H9 (cell line): ENCODE measurements around the gene ACSL4. TPM values are rescaled to one million over a fixed set of nuclear protein-coding genes. Genes with fewer than 3 reads are reported as not detected.

Experiments
- DNase-seq: peaks from one replicate; pipeline ENCODE4 v3.0.0-alpha.2; 2017
- H2AFZ ChIP-seq: one replicate; pipeline ENCODE4 v1.6.1; 2013; ENCODE audit warnings: mild to moderate bottlenecking, low read length, control low read depth, moderate library complexity
- H2AK5ac ChIP-seq: 2 replicates; pipeline ENCODE4 v1.6.1; 2013; ENCODE audit warnings: low read length, control low read depth, mixed read lengths; ENCODE audit not compliant: insufficient read length
- H2BK120ac ChIP-seq: one replicate; pipeline ENCODE4 v1.6.1; 2013; ENCODE audit warnings: low read depth, mild to moderate bottlenecking, low read length, control low read depth, inconsistent platforms; ENCODE audit not compliant: poor library complexity, severe bottlenecking
- H2BK12ac ChIP-seq: 2 replicates; pipeline ENCODE4 v1.6.1; 2013; ENCODE audit warnings: low read length, control low read depth, mixed read lengths, low read depth; ENCODE audit not compliant: insufficient read length
- H2BK15ac ChIP-seq: 2 replicates; pipeline ENCODE4 v1.6.1; 2013; ENCODE audit warnings: low read depth, low read length, control low read depth
- H2BK20ac ChIP-seq: one replicate; pipeline ENCODE4 v1.6.1; 2013; ENCODE audit warnings: low read depth, mild to moderate bottlenecking, low read length, control low read depth, inconsistent platforms; ENCODE audit not compliant: poor library complexity, severe bottlenecking
- H2BK5ac ChIP-seq: 2 replicates; pipeline ENCODE4 v1.6.1; 2013; ENCODE audit warnings: low read length, control low read depth, mixed read lengths; ENCODE audit not compliant: insufficient read length
- H3K14ac ChIP-seq: 2 replicates; pipeline ENCODE4 v1.6.1; 2013; ENCODE audit warnings: low read length, control low read depth; ENCODE audit not compliant: insufficient read depth
- H3K18ac ChIP-seq: 2 replicates; pipeline ENCODE4 v1.6.1; 2013; ENCODE audit warnings: low read depth, mild to moderate bottlenecking, mixed read lengths, low read length, control low read depth; ENCODE audit not compliant: insufficient read length
- H3K23ac ChIP-seq: 2 replicates; pipeline ENCODE4 v1.6.1; 2013; ENCODE audit warnings: low read length, control low read depth, mixed read lengths, low read depth; ENCODE audit not compliant: insufficient read length
- H3K23me2 ChIP-seq: 2 replicates; pipeline ENCODE4 v1.6.1; 2013; ENCODE audit warnings: low read depth, mild to moderate bottlenecking, mixed read lengths, low read length, control low read depth; ENCODE audit not compliant: insufficient read length, poor library complexity, severe bottlenecking
- H3K27ac ChIP-seq: 2 replicates; pipeline ENCODE4 v1.5.1; 2013; ENCODE audit warnings: low read length, control low read depth, mixed read lengths, low read depth; ENCODE audit not compliant: insufficient read length
- H3K27me3 ChIP-seq: 2 replicates; pipeline ENCODE4 v1.6.1; 2013; ENCODE audit warnings: low read length, control low read depth, inconsistent platforms; ENCODE audit not compliant: insufficient read depth
- H3K4ac ChIP-seq: 2 replicates; pipeline ENCODE4 v1.6.1; 2013; ENCODE audit warnings: low read depth, mild to moderate bottlenecking, control low read depth, inconsistent platforms, low read length, moderate library complexity
- H3K4me1 ChIP-seq: 2 replicates; pipeline ENCODE4 v1.6.1; 2013; ENCODE audit warnings: low read length, control low read depth, inconsistent platforms; ENCODE audit not compliant: insufficient read depth
- H3K4me2 ChIP-seq: 2 replicates; pipeline ENCODE4 v1.6.1; 2013; ENCODE audit warnings: low read length, control low read depth, mixed read lengths; ENCODE audit not compliant: insufficient read length, insufficient read depth
- H3K56ac ChIP-seq: 2 replicates; pipeline ENCODE4 v1.6.1; 2013; ENCODE audit warnings: low read depth, mild to moderate bottlenecking, mixed read lengths, low read length, control low read depth; ENCODE audit not compliant: insufficient read length
- H3K79me1 ChIP-seq: 2 replicates; pipeline ENCODE4 v1.6.1; 2013; ENCODE audit warnings: low read depth, mild to moderate bottlenecking, moderate library complexity, low read length, control low read depth, inconsistent platforms; ENCODE audit not compliant: insufficient read depth, poor library complexity, severe bottlenecking
- H3K79me2 ChIP-seq: 2 replicates; pipeline ENCODE4 v1.6.1; 2013; ENCODE audit warnings: low read length, control low read depth, inconsistent platforms; ENCODE audit not compliant: insufficient read depth
- H3K9ac ChIP-seq: 2 replicates; pipeline ENCODE4 v1.6.1; 2013; ENCODE audit warnings: low read length, control low read depth, mixed read lengths; ENCODE audit not compliant: insufficient read length; ENCODE audit errors: extremely low read depth
- H3K9me3 ChIP-seq: one replicate; pipeline ENCODE4 v1.6.1; 2013; ENCODE audit warnings: low read depth, low read length, inconsistent platforms; ENCODE audit not compliant: control insufficient read depth
- H3T11ph ChIP-seq: one replicate; pipeline ENCODE4 v1.6.1; 2013; ENCODE audit warnings: mild to moderate bottlenecking, low read length, control low read depth, inconsistent platforms
- H4K20me1 ChIP-seq: one replicate; pipeline ENCODE4 v1.6.1; 2013; ENCODE audit not compliant: control insufficient read depth, insufficient read length, insufficient read depth
- H4K5ac ChIP-seq: 2 replicates; pipeline ENCODE4 v1.6.1; 2013; ENCODE audit warnings: low read depth, mild to moderate bottlenecking, mixed read lengths, low read length, control low read depth; ENCODE audit not compliant: insufficient read length
- H4K8ac ChIP-seq: replicated peaks from 2 replicates; pipeline ENCODE4 v1.6.1; 2013; ENCODE audit warnings: low read length, control low read depth, mixed read lengths, low read depth; ENCODE audit not compliant: insufficient read length
- H4K91ac ChIP-seq: 2 replicates; pipeline ENCODE4 v1.6.1; 2013; ENCODE audit warnings: low read depth, mild to moderate bottlenecking, moderate library complexity, mixed read lengths, low read length, control low read depth; ENCODE audit not compliant: insufficient read length
- H3K27ac Mint-ChIP-seq, 3 experiments: 2 replicates in 2 of 3; 3 replicates in 1 of 3; pipeline ENCODE4 v1.8.0; 2020 to 2021; ENCODE audit warnings: mixed read lengths in 3 of 3, mild to moderate bottlenecking in 1 of 3, moderate library complexity in 1 of 3
- H3K27me3 Mint-ChIP-seq: 2 replicates; pipeline ENCODE4 v1.8.0; 2021; ENCODE audit warnings: low read depth, mild to moderate bottlenecking, moderate library complexity, mixed read lengths
- H3K36me3 Mint-ChIP-seq, 3 experiments: 2 replicates in 2 of 3; 3 replicates in 1 of 3; pipeline ENCODE4 v1.8.0; 2020 to 2021; ENCODE audit warnings: low read depth in 3 of 3, mixed read lengths in 3 of 3; ENCODE audit not compliant: insufficient read depth in 1 of 3
- H3K4me1 Mint-ChIP-seq, 2 experiments: 2 replicates each; pipeline ENCODE4 v1.8.0; 2020; ENCODE audit warnings: mixed read lengths in 2 of 2
- H3K4me3 Mint-ChIP-seq, 2 experiments: 2 replicates in 1 of 2; 3 replicates in 1 of 2; pipeline ENCODE4 v1.8.0; 2020 to 2021; ENCODE audit warnings: mild to moderate bottlenecking in 2 of 2, mixed read lengths in 2 of 2, moderate library complexity in 1 of 2
- H3K9me3 Mint-ChIP-seq, 2 experiments: 2 replicates in 1 of 2; 3 replicates in 1 of 2; pipeline ENCODE4 v1.8.0; 2020; ENCODE audit warnings: mild to moderate bottlenecking in 2 of 2, mixed read lengths in 2 of 2, moderate library complexity in 1 of 2
- WGBS: extraction: QIAGEN DNeasy Blood & Tissue Kit; methylation state at CpG from one replicate; pipeline ENCODE4 v1.1.7; 2013; ENCODE audit warnings: missing lambda C conversion rate, low lambda C conversion rate, mixed read lengths; ENCODE audit not compliant: insufficient read length; ENCODE audit errors: extremely low coverage; 5-methylcytosine and 5-hydroxymethylcytosine counted together
- total RNA-seq: library from RNA; stranded (reverse); gene quantifications from 2 replicates; pipeline ENCODE4 v1.2.1, GENCODE V29; 2021
- TF ChIP-seq, protein P1 (sequence below): fragments of 200-600 bp; sonication (generic); conservative IDR thresholded peaks from 3 replicates; pipeline ENCODE4 v1.8.0; 2021; ENCODE audit warnings: antibody characterized with exemption, mild to moderate bottlenecking

Gene ACSL4
- total RNA-seq, 1 experiment from 2014 or later = 41.6 TPM

DNA sequence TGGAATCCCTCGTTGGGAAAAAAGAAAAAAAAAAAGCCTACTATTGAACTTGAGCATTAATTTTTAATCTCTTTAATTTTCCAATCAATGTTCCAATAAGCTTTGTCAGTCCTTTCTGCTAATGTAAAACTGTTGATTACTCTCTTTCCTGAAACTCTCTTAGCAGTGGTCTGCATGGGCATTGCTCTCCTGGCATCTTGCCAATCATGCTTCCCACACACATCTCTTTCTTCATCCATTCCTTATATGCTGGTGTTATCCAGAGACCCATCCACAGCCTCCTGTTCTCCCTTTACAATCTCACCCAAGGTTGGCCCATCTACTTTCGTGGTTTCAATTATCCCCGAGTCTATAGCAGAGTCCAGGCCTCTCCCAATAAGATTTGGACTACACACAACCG is 76.3 kb downstream of the ACSL4 start:
- no CpG with 5 or more reads among the region's 4 CpGs for WGBS
- no peaks in the 10 kb centered on the region for H3K27me3 Mint-ChIP-seq
- no peaks in the 10 kb centered on the region for H3K9me3 Mint-ChIP-seq
- no peak overlapping the region for H3K4me2 ChIP-seq
- H3K23me2 ChIP-seq = no peaks in the 10 kb centered on the region
- TF ChIP-seq, protein P1, sequence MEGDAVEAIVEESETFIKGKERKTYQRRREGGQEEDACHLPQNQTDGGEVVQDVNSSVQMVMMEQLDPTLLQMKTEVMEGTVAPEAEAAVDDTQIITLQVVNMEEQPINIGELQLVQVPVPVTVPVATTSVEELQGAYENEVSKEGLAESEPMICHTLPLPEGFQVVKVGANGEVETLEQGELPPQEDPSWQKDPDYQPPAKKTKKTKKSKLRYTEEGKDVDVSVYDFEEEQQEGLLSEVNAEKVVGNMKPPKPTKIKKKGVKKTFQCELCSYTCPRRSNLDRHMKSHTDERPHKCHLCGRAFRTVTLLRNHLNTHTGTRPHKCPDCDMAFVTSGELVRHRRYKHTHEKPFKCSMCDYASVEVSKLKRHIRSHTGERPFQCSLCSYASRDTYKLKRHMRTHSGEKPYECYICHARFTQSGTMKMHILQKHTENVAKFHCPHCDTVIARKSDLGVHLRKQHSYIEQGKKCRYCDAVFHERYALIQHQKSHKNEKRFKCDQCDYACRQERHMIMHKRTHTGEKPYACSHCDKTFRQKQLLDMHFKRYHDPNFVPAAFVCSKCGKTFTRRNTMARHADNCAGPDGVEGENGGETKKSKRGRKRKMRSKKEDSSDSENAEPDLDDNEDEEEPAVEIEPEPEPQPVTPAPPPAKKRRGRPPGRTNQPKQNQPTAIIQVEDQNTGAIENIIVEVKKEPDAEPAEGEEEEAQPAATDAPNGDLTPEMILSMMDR = no peak
- no peak overlapping the region for H3K56ac ChIP-seq
- no peak overlapping the region for H2AFZ ChIP-seq
- no peak overlapping the region for H3K4me3 Mint-ChIP-seq
- H3K14ac ChIP-seq = no peak overlapping the region
- H3K18ac ChIP-seq = no peak overlapping the region
- no peak overlapping the region for H2BK120ac ChIP-seq
- H3K4me1 Mint-ChIP-seq = peaks cover 0 to 8% of the 10 kb centered on the region in 2 experiments; a peak in 2 of 4 replicates
- no peak overlapping the region for H4K91ac ChIP-seq
- H3K27me3 ChIP-seq = no peaks in the 10 kb centered on the region
- H4K8ac ChIP-seq = no peak overlapping the region
- H3T11ph ChIP-seq = no peak overlapping the region
- H4K20me1 ChIP-seq = no peaks in the 10 kb centered on the region
- H4K5ac ChIP-seq = no peak overlapping the region
- no peak overlapping the region for H3K9ac ChIP-seq
- no peak overlapping the region for H2BK20ac ChIP-seq
- no peak overlapping the region for H3K23ac ChIP-seq
- no peak overlapping the region for H2BK15ac ChIP-seq
- no peak for DNase-seq
- H3K79me1 ChIP-seq = no peaks in the 10 kb centered on the region
- no peak overlapping the region for H2AK5ac ChIP-seq
- H3K27ac Mint-ChIP-seq = no peak overlapping the region
- H2BK12ac ChIP-seq = no peak overlapping the region
- H3K9me3 ChIP-seq = no peaks in the 10 kb centered on the region
- H3K36me3 Mint-ChIP-seq = peaks cover 14 to 35% (median 30%) of the 10 kb centered on the region in 3 experiments
- H2BK5ac ChIP-seq = no peak overlapping the region
- H3K27ac ChIP-seq = no peak overlapping the region
- no peaks in the 10 kb centered on the region for H3K4me1 ChIP-seq
- no peak overlapping the region for H3K4ac ChIP-seq
- H3K79me2 ChIP-seq = no peaks in the 10 kb centered on the region
